Loucy (cell line): ENCODE measurements around the gene PUSL1.

Experiments used
- EZH2phosphoT487 ChIP-seq: fragments of 200-600 bp; IDR thresholded peaks from 2 replicates; pipeline ENCODE4 v1.6.1; 2018; ENCODE audit warnings: antibody characterized with exemption, mild to moderate bottlenecking, moderate library complexity, borderline replicate concordance
- TF ChIP-seq, protein P1 (sequence below): fragments of 200-600 bp; sonication (generic); conservative IDR thresholded peaks from 2 replicates; pipeline ENCODE4 v1.5.1; 2014; ENCODE audit warnings: mild to moderate bottlenecking, antibody characterized with exemption, low read length

DNA sequence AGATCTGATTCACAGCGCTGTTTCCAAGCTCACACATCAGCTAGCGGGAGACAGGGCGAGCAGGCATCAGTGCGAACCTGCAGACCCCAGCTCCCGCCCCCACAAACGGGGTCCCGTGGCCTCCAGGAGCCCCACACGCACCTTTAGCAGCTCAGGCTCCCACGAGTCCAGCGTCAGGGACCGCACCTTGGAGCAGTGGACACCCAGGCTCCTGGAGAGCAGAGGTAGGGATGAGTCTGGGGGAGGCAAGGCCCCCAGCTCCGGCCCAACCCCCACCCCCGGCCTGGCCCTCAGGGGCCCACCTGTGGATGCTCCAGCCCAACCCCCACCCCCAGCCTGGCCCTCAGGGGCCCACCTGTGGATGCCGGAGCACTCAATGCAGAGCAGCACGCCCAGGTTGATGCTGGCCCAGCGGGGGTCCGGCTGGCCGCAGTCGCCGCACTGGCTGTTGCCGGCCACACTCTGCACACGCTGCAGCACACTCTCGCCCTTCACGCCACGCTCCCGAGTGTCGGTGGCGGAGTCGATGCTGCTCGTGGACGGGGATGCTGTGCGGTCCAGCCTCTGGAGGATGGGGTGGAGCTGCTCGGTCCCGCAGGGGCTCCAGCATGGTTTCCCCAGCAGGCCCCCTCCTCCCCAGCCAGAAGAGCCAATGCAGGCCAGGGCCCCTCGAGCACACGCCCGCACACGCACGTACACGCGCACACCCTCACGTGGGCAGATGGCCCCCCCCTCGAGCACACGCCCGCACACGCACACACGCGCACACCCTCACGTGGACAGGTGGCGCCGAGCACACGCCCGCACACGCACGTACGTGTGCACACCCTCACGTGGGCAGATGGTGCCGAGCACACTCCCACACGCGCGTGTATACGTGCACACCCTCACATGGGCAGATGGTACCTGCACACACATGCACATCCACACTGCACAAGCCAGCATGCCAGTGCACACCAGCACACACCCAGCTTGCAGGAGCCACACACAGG is 12.0 kb upstream of the PUSL1 start:
- TF ChIP-seq, protein P1, sequence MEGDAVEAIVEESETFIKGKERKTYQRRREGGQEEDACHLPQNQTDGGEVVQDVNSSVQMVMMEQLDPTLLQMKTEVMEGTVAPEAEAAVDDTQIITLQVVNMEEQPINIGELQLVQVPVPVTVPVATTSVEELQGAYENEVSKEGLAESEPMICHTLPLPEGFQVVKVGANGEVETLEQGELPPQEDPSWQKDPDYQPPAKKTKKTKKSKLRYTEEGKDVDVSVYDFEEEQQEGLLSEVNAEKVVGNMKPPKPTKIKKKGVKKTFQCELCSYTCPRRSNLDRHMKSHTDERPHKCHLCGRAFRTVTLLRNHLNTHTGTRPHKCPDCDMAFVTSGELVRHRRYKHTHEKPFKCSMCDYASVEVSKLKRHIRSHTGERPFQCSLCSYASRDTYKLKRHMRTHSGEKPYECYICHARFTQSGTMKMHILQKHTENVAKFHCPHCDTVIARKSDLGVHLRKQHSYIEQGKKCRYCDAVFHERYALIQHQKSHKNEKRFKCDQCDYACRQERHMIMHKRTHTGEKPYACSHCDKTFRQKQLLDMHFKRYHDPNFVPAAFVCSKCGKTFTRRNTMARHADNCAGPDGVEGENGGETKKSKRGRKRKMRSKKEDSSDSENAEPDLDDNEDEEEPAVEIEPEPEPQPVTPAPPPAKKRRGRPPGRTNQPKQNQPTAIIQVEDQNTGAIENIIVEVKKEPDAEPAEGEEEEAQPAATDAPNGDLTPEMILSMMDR = no peak
- TF ChIP-seq EZH2phosphoT487 = no peak
